T-cell (primary cell): Measurements from ENCODE around the gene PRDM11. TPM values are rescaled to one million over a fixed set of nuclear protein-coding genes. Genes with fewer than 3 reads are reported as not detected.

Experiments
- ATAC-seq, 4 experiments: fragments of 200-7000 bp in 3 of 4; fragments of 150-1000 bp in 1 of 4; cut with Tn5 transposase; replicated peaks in 1 of 4; 1 replicate in 3 of 4; 2 replicates in 1 of 4; pipeline ENCODE4 v1.10.0; 2021; ENCODE audit warnings: moderate library complexity in 3 of 4, mild to moderate bottlenecking in 2 of 4, moderate number of reproducible peaks in 1 of 4
- CTCF ChIA-PET, 2 donors: fragments of 300-600 bp; sonication (Branson Sonifier 250); formaldehyde crosslinking; loops; one replicate each; lab custom pipeline; 2022; ENCODE audit warnings: antibody characterized with exemption in 2 of 2; lab: Charles Lee
- POLR2A ChIA-PET, 2 donors: fragments of 300-600 bp; sonication (Branson Sonifier 250); formaldehyde crosslinking; loops; one replicate each; lab custom pipeline; 2022; ENCODE audit warnings: antibody characterized with exemption in 2 of 2; lab: Charles Lee
- DNase-seq, 35 experiments: peaks; one replicate each; pipeline versions ENCODE4 v3.0.0 to v3.0.0-alpha.2; 2013 to 2023
- H3K27ac ChIP-seq: one replicate; pipeline ENCODE4 v1.5.1; 2013; ENCODE audit warnings: low read length
- H3K27me3 ChIP-seq, 2 experiments: replicated peaks in 1 of 2; 1 replicate in 1 of 2; 2 replicates in 1 of 2; pipeline versions ENCODE4 v1.6.1 to v1.7.0; 2013; ENCODE audit warnings: low read length in 1 of 2, mixed read lengths in 1 of 2; ENCODE audit not compliant: control insufficient read depth in 2 of 2, insufficient read depth in 2 of 2; ENCODE audit errors: extremely low read depth in 1 of 2
- H3K36me3 ChIP-seq, 2 donors: 1 replicate in 1 of 2; 2 replicates in 1 of 2; pipeline versions ENCODE4 v1.6.1 to v1.7.0; 2013; ENCODE audit warnings: low read length in 1 of 2; ENCODE audit not compliant: control insufficient read depth in 2 of 2, insufficient read depth in 1 of 2; ENCODE audit errors: extremely low read depth in 1 of 2
- H3K4me1 ChIP-seq, 2 experiments: 1 replicate in 1 of 2; 2 replicates in 1 of 2; pipeline versions ENCODE4 v1.6.1 to v1.7.0; 2013; ENCODE audit warnings: low read length in 2 of 2, mixed read lengths in 1 of 2; ENCODE audit not compliant: insufficient read depth in 2 of 2, control insufficient read depth in 1 of 2; ENCODE audit errors: extremely low read depth in 1 of 2
- H3K4me3 ChIP-seq, 2 donors: 1 replicate in 1 of 2; 2 replicates in 1 of 2; pipeline versions ENCODE4 v1.5.1 to v1.7.0; 2013; ENCODE audit warnings: mild to moderate bottlenecking in 2 of 2, low read length in 1 of 2, moderate library complexity in 1 of 2; ENCODE audit not compliant: control insufficient read depth in 1 of 2; ENCODE audit errors: extremely low read depth in 1 of 2
- H3K9me3 ChIP-seq: 2 replicates; pipeline ENCODE4 v1.7.0; 2013
- H3K27ac Mint-ChIP-seq, 2 donors: one replicate each; pipeline ENCODE4 v1.8.0; 2020 to 2021; ENCODE audit warnings: mild to moderate bottlenecking in 2 of 2, mixed read lengths in 2 of 2
- H3K27me3 Mint-ChIP-seq, 2 donors: one replicate each; pipeline ENCODE4 v1.8.0; 2021 to 2022; ENCODE audit warnings: mixed read lengths in 2 of 2
- H3K36me3 Mint-ChIP-seq: one replicate; pipeline ENCODE4 v1.8.0; 2021; ENCODE audit warnings: mixed read lengths
- H3K4me1 Mint-ChIP-seq, 3 donors: one replicate each; pipeline ENCODE4 v1.8.0; 2020 to 2022; ENCODE audit warnings: mixed read lengths in 3 of 3, mild to moderate bottlenecking in 1 of 3
- H3K4me3 Mint-ChIP-seq, 3 donors: one replicate each; pipeline ENCODE4 v1.8.0; 2020 to 2022; ENCODE audit warnings: mild to moderate bottlenecking in 3 of 3, mixed read lengths in 3 of 3, moderate library complexity in 3 of 3
- H3K9me3 Mint-ChIP-seq, 3 donors: one replicate each; pipeline ENCODE4 v1.8.0; 2020 to 2022; ENCODE audit warnings: mixed read lengths in 3 of 3
- WGBS: methylation state at CpG from one replicate; pipeline ENCODE4 v1.1.5; 2013; ENCODE audit warnings: missing lambda C conversion rate; ENCODE audit not compliant: insufficient coverage; 5-methylcytosine and 5-hydroxymethylcytosine counted together
- total RNA-seq, 35 experiments: library from RNA in 6 of 35; stranded (reverse) in 6 of 35; fragments of 120-200 nt in 1 of 35; gene quantifications; one replicate each; pipeline versions ENCODE4 v1.2.1 to v1.2.4 and lab custom pipeline; 2013 to 2026

Gene PRDM11
- total RNA-seq, 5 donors from 2014 or later (not counting 1 experiment from before 2014, with no cell fraction given) = 8.7 to 12.5 (median 10.6) TPM

DNA sequence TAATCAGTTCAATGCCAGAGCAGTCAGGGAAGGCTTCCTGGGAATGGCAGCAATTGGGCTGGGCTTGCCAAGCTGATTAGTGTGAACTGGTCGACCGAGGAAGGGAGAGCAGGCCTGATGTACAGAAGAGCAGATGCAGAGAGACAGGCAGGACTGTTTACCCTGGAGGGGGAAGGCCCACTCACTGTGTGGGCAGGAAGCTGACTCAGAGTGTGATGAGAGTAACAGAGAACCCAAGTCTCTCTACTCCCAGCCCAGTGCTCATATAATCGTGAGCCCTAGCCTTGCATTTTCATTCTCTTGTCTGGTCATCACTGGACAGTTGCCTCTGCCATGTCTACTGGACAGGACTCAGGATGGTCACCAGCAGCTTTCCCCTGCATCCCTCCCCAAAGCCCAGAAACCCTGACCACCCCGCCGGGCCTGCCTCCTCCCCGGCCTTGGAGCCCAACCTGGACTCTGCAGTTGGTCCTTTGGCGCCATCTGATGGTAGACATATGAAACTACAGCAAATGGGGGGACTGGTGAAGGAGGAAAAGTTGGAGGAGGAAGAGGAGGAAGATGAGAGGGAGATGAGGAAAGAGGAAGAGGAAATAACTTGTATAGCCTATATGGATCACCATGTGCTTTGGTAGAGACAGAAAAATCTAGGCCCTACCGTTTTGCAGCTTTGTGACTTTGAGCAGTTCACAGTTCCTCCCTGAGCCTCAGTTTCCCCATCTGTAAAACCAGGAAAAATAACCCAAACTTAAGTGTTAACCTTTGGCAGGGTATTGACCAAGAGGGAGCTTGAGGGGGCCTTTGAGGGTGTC lies 43.4 kb upstream of the PRDM11 start:
- 6% methylated on average over 6 of the region's 8 CpGs for WGBS
- peaks cover 0 to 2% of the 10 kb centered on the region in 2 donors for H3K27me3 Mint-ChIP-seq
- peak overlapping the region; percentile 4 to 77 (median 71) for H3K4me3 Mint-ChIP-seq
- peak overlapping the region; percentile 18 to 56 for H3K27ac Mint-ChIP-seq
- H3K9me3 Mint-ChIP-seq = no peaks in the 10 kb centered on the region
- Histone ChIP-seq H3K27ac (peak overlapping the region; percentile 58), H3K36me3 (no peaks in the 10 kb centered on the region), H3K9me3 (no peaks in the 10 kb centered on the region), H3K4me3 (peak overlapping the region in 1 of 2 donors; percentile 21), H3K4me1 (peaks cover 0 to 18% of the 10 kb centered on the region in 2 experiments), H3K27me3 (peaks cover 0 to 24% of the 10 kb centered on the region in 2 experiments)
- ChIA-PET POLR2A (no interaction called here), CTCF (interaction anchor here (0.5 to 9.8 kb wide), 24 partner anchors 9 to 669 kb away, joined by 3 to 179 read pairs (median 4); no protein-coding TSS in a partner anchor)
- H3K4me1 Mint-ChIP-seq = peaks cover 12 to 32% (median 14%) of the 10 kb centered on the region in 3 donors
- no peaks in the 10 kb centered on the region for H3K36me3 Mint-ChIP-seq
- DNase-seq (peak in 34 of 35 experiments; percentile 21 to 83 (median 46)), ATAC-seq (peak; percentile 89 to 99 (median 98))

DNA sequence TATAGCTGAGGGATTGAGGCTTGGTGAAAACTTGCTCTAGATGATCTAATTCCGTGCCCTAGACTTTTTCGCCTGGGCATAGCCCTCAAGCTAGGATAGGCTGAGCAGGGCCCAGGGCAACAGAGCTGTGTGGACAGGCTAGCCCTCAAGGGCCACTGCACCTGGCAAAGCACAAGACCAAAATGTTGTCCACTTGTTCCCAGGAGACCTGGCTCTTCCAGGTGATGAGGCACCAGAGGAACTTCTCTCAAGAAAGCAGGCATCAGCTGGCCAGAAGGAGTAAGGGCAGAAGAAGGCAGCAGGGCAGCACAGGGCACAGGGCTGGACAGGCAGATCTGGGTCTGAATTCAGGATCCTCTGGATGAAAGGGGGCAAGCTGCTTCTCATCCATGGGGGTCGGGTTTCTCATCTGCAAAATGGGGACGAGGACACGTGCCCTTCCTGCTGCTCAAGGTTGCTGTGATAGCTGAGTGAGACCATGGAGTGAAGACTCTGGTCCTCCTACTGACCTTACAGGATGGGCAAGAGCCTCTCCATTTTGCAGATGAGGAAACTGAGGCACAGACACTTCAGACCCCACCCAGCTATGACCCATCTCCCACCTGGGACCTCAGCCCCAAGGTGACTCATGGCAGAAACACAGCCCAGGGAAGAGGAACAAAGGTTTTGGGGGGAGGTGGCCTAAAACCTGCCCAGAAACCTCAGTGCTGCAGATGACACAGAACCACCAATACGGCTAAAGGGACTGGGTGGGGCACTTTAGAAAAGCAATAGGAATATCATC lies 42.2 kb upstream of the PRDM11 start:
- 90% methylated on average over 4 of the region's 6 CpGs for WGBS
- POLR2A ChIA-PET = interaction anchor here in 1 of 2 donors (0.6 kb wide), 1 partner anchor 547 kb away, joined by 4 read pairs; no protein-coding TSS in a partner anchor
- H3K36me3 ChIP-seq = no peaks in the 10 kb centered on the region
- Mint-ChIP-seq H3K27ac (peak overlapping the region in 1 of 2 donors; percentile 36), H3K9me3 (no peaks in the 10 kb centered on the region), H3K36me3 (no peaks in the 10 kb centered on the region), H3K27me3 (peaks cover 0 to 2% of the 10 kb centered on the region in 2 donors), H3K4me1 (peaks cover 12 to 30% (median 14%) of the 10 kb centered on the region in 3 donors), H3K4me3 (no peak overlapping the region)
- peaks cover 0 to 18% of the 10 kb centered on the region in 2 experiments for H3K4me1 ChIP-seq
- DNase-seq (no peak), ATAC-seq (no peak)
- no peak overlapping the region for H3K4me3 ChIP-seq
- no peaks in the 10 kb centered on the region for H3K9me3 ChIP-seq
- H3K27me3 ChIP-seq = peaks cover 0 to 30% of the 10 kb centered on the region in 2 experiments
- CTCF ChIA-PET = interaction anchor here (0.5 to 9.8 kb wide), 33 partner anchors 8 to 668 kb away, joined by 3 to 179 read pairs (median 5); no protein-coding TSS in a partner anchor
- H3K27ac ChIP-seq = no peak overlapping the region

DNA sequence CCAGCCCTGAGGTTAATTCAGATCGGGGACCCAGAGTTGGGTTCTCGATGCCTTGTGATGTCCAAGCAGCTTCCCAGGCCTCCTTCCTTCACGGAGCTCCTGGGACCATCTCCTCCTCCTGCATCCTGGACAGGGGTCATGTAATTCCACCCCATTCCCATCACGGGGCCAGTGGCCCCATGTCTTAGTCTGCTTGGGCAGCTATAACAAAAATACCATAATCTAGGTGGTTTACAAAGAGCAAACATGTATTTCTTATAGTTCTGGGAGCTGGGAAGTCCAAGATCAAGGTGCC lies 41.7 kb upstream of the PRDM11 start:
- peaks cover 0 to 30% of the 10 kb centered on the region in 2 experiments for H3K27me3 ChIP-seq
- WGBS = 84% methylated on average over 3 of the region's 4 CpGs
- DNase-seq = no peak
- Mint-ChIP-seq H3K27me3 (peaks cover 0 to 4% of the 10 kb centered on the region in 2 donors), H3K4me1 (peaks cover 12 to 29% (median 14%) of the 10 kb centered on the region in 3 donors), H3K36me3 (no peaks in the 10 kb centered on the region), H3K4me3 (no peak overlapping the region), H3K27ac (no peak overlapping the region), H3K9me3 (no peaks in the 10 kb centered on the region)
- ChIA-PET POLR2A (no interaction called here), CTCF (interaction anchor here (0.7 to 9.8 kb wide), 23 partner anchors 10 to 330 kb away, joined by 3 to 179 read pairs (median 5); no protein-coding TSS in a partner anchor)
- H3K4me3 ChIP-seq = no peak overlapping the region
- no peak for ATAC-seq
- no peaks in the 10 kb centered on the region for H3K9me3 ChIP-seq
- no peak overlapping the region for H3K27ac ChIP-seq
- H3K36me3 ChIP-seq = no peaks in the 10 kb centered on the region
- H3K4me1 ChIP-seq = peaks cover 0 to 18% of the 10 kb centered on the region in 2 experiments

DNA sequence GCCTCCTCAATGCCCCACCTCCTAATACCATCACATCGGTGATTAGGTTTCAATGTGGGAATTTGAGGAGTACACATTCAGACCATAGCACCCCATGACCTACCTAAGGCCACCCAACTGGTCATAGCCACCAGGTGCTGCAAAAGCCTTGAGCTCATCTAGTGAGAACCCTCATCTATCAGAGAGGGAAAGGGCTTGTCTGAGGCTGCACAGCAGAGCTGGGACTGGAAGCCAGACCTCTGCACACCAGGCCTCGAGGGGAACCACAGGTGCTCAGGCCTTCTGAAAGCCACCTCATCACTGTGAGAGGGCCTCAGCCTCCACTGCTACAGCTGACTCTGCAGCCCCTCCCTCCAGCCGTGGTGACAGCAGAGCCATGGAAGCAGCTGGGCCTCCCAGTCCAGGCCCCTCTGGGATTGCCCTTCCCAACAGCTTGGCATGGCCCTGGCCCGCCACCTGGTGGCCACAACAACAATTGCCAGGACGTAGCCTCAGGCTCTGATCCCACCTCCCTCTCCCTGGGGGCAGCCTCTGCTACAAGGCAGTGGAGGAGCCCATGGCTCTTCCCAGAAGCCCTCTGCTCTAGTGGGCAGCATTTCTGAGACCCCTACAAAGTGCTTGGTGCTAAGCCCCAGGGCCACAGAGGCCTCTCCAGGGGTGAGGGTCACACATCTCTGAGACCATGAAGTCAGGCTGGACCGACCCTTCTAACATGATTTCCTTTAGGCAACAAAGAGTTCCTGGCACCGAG lies 41.0 kb upstream of the PRDM11 start:
- no peaks in the 10 kb centered on the region for H3K9me3 ChIP-seq
- H3K36me3 ChIP-seq = no peaks in the 10 kb centered on the region
- Mint-ChIP-seq H3K9me3 (no peaks in the 10 kb centered on the region), H3K36me3 (no peaks in the 10 kb centered on the region), H3K4me1 (peaks cover 12 to 24% (median 14%) of the 10 kb centered on the region in 3 donors), H3K27ac (no peak overlapping the region), H3K27me3 (peaks cover 0 to 6% of the 10 kb centered on the region in 2 donors), H3K4me3 (no peak overlapping the region)
- WGBS = 28% methylated on average over 6 of the region's 7 CpGs
- no peak overlapping the region for H3K27ac ChIP-seq
- CTCF ChIA-PET = interaction anchor here (0.6 to 9.8 kb wide), 21 partner anchors 9 to 244 kb away, joined by 3 to 179 read pairs (median 6); no protein-coding TSS in a partner anchor
- peak in 32 of 35 experiments; percentile 32 to 79 (median 53) for DNase-seq
- H3K4me3 ChIP-seq = no peak overlapping the region
- peak in 2 of 4 experiments; percentile 36 to 56 for ATAC-seq
- peaks cover 0 to 18% of the 10 kb centered on the region in 2 experiments for H3K4me1 ChIP-seq
- H3K27me3 ChIP-seq = peaks cover 0 to 34% of the 10 kb centered on the region in 2 experiments
- POLR2A ChIA-PET = no interaction called here

DNA sequence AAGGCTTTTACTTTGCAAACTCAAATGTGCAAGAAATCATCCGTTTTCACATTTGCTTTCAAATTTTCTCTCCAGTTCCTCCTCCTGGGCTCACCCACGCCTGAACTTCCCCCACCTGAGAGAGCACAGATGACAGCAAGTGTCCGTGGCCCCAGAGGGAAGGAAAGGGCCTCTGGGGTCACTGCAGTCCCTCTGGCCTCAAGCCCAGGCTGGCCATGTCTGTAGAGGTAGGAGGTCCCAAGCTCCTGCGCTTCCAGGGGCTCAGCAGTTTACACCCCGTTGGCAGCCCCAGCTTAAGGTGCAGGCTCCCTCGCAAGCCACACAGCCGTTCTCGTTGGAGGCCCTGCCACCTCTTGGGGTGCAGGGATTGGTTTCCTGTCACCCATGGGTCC lies 40.5 kb upstream of the PRDM11 start:
- no peaks in the 10 kb centered on the region for H3K9me3 Mint-ChIP-seq
- Histone ChIP-seq H3K4me1 (peaks cover 0 to 18% of the 10 kb centered on the region in 2 experiments), H3K9me3 (no peaks in the 10 kb centered on the region), H3K27ac (no peak overlapping the region), H3K4me3 (no peak overlapping the region), H3K27me3 (peaks cover 0 to 39% of the 10 kb centered on the region in 2 experiments), H3K36me3 (no peaks in the 10 kb centered on the region)
- 14% methylated on average over 1 of the region's 8 CpGs for WGBS
- POLR2A ChIA-PET = no interaction called here
- H3K4me3 Mint-ChIP-seq = no peak overlapping the region
- peaks cover 5 to 12% of the 10 kb centered on the region in 2 donors for H3K27me3 Mint-ChIP-seq
- CTCF ChIA-PET = interaction anchor here (0.6 to 9.8 kb wide), 8 partner anchors 8 to 179 kb away, joined by 3 to 179 read pairs (median 20); no protein-coding TSS in a partner anchor
- H3K4me1 Mint-ChIP-seq = peaks cover 12 to 18% (median 14%) of the 10 kb centered on the region in 3 donors
- DNase-seq = no peak
- no peak for ATAC-seq
- no peaks in the 10 kb centered on the region for H3K36me3 Mint-ChIP-seq
- no peak overlapping the region for H3K27ac Mint-ChIP-seq
